GM23248 (cell line): ENCODE results near the gene GREB1. TPM values are rescaled to one million over a fixed set of nuclear protein-coding genes. Genes with fewer than 3 reads are reported as not detected.
A peak's percentile ranks its signal among the peaks of the same experiment; 100 is the strongest.

Source experiments
- DNase-seq: peaks from one replicate; pipeline ENCODE4 v3.0.0-alpha.2; 2015
- H2AFZ ChIP-seq: fragments of 200-600 bp; sonication (generic); 2 replicates; pipeline ENCODE4 v1.6.1; 2016; ENCODE audit warnings: antibody characterized with exemption
- H3F3A ChIP-seq: fragments of 200-600 bp; sonication (generic); 2 replicates; pipeline ENCODE4 v1.6.1; 2016; ENCODE audit warnings: mild to moderate bottlenecking, antibody characterized with exemption, mixed run types; ENCODE audit not compliant: insufficient read depth
- H3K27ac ChIP-seq: fragments of 200-600 bp; sonication (generic); 2 replicates; pipeline ENCODE4 v1.5.1; 2016; ENCODE audit warnings: mild to moderate bottlenecking
- H3K27me3 ChIP-seq: fragments of 200-600 bp; sonication (generic); replicated peaks from 2 replicates; pipeline ENCODE4 v1.6.1; 2016; ENCODE audit warnings: mild to moderate bottlenecking; ENCODE audit not compliant: insufficient read depth
- H3K36me3 ChIP-seq: fragments of 200-600 bp; sonication (generic); 2 replicates; pipeline ENCODE4 v1.6.1; 2016; ENCODE audit warnings: low read depth, mild to moderate bottlenecking
- H3K4me1 ChIP-seq: fragments of 200-600 bp; sonication (generic); 2 replicates; pipeline ENCODE4 v1.6.1; 2016; ENCODE audit warnings: mild to moderate bottlenecking; ENCODE audit not compliant: insufficient read depth
- H3K4me2 ChIP-seq: fragments of 200-600 bp; sonication (generic); one replicate; pipeline ENCODE4 v1.6.1; 2016; ENCODE audit warnings: mild to moderate bottlenecking; ENCODE audit not compliant: unreplicated experiment
- H3K4me3 ChIP-seq: fragments of 200-600 bp; sonication (generic); 2 replicates; pipeline ENCODE4 v1.5.1; 2016; ENCODE audit warnings: mild to moderate bottlenecking
- H3K79me2 ChIP-seq: fragments of 200-600 bp; sonication (generic); 2 replicates; pipeline ENCODE4 v1.6.1; 2016; ENCODE audit warnings: mild to moderate bottlenecking; ENCODE audit not compliant: insufficient read depth
- H3K9ac ChIP-seq: fragments of 200-600 bp; sonication (generic); 2 replicates; pipeline ENCODE4 v1.6.1; 2016; ENCODE audit warnings: mild to moderate bottlenecking
- H3K9me2 ChIP-seq: fragments of 200-600 bp; sonication (generic); 2 replicates; pipeline ENCODE4 v1.6.1; 2016; ENCODE audit warnings: mixed run types, mild to moderate bottlenecking, moderate library complexity; ENCODE audit not compliant: insufficient read depth
- H3K9me3 ChIP-seq: fragments of 200-600 bp; sonication (generic); one replicate; pipeline ENCODE4 v1.6.1; 2017; ENCODE audit warnings: low read depth
- H4K20me1 ChIP-seq: fragments of 200-600 bp; sonication (generic); 2 replicates; pipeline ENCODE4 v1.6.0; 2016; ENCODE audit not compliant: insufficient read depth
- EZH2 ChIP-seq: fragments of 200-600 bp; sonication (generic); IDR thresholded peaks from 2 replicates; pipeline ENCODE4 v1.6.1; 2018; ENCODE audit warnings: antibody characterized with exemption, mild to moderate bottlenecking; ENCODE audit not compliant: insufficient read depth, poor library complexity, severe bottlenecking
- EZH2phosphoT487 ChIP-seq: fragments of 200-600 bp; sonication (generic); IDR thresholded peaks from 2 replicates; pipeline ENCODE4 v1.6.1; 2018; ENCODE audit warnings: antibody characterized with exemption, moderate library complexity, mild to moderate bottlenecking, low read depth; ENCODE audit not compliant: insufficient read depth
- WGBS, 2 experiments: methylation state at CpG; one replicate each; pipeline ENCODE4 v1.1.6; 2015 to 2017; ENCODE audit warnings: low lambda C conversion rate in 2 of 2, low coverage in 1 of 2; ENCODE audit errors: missing lambda C conversion rate in 2 of 2; 5-methylcytosine and 5-hydroxymethylcytosine counted together
- in situ Hi-C: fragments of 300-500 bp; cut with MboI; formaldehyde crosslinking; loops from 2 replicates; pipeline ENCODE4 v1.15.0; 2020
- microRNA-seq: library from miRNA; unstranded; fragments of <30 nt; microRNA quantifications from one replicate; pipeline ENCODE4, GENCODE V29; 2016; ENCODE audit warnings: borderline number of aligned reads
- polyA plus RNA-seq: library from polyadenylated mRNA; unstranded; fragments of >200 nt; fragmentation: Nextera tagmentation; extraction: Ambion mirVana; gene quantifications from 2 replicates; pipeline ENCODE4 v1.2.1, GENCODE V29; 2016
- small RNA-seq: library from RNA; depleted of rRNA; stranded (forward); fragments of <200 nt; gene quantifications from one replicate; pipeline ENCODE3, GENCODE V24; 2014; ENCODE audit warnings: low read depth, low replicate concordance
- total RNA-seq: library from RNA; depleted of rRNA; stranded (reverse); fragments of >200 nt; shearing (Covaris generic); gene quantifications from 2 replicates; pipeline ENCODE4 v1.2.3, GENCODE V29; 2014; rRNA removed

Gene GREB1
- total and polyA plus RNA-seq, 2 experiments from 2014 or later = not detected

- H2AFZ ChIP-seq = peak overlapping the region; percentile 92; the same call in 1 of the 2 replicates
- in situ Hi-C loops = no loop called here
- WGBS, 2 experiments = 79 to 81% methylated on average over 9 of the region's 9 CpGs
- no peaks in the 10 kb centered on the region for H3K36me3 ChIP-seq
- H3K4me3 ChIP-seq = peak overlapping the region; percentile 70; the same call in 1 of the 2 replicates
- no peak for DNase-seq
- H3K9me3 ChIP-seq = no peaks in the 10 kb centered on the region
- H3K27me3 ChIP-seq = peaks cover 18% of the 10 kb centered on the region; the same call in 1 of the 2 replicates
- H3K9ac ChIP-seq = no peak overlapping the region
- peaks cover 7% of the 10 kb centered on the region for H3F3A ChIP-seq
- 0 out of 2 replicates have a peak, but pooled peaks cover 6% of the 10 kb centered on the region for H3K4me1 ChIP-seq
- TF ChIP-seq EZH2phosphoT487 (no peak), EZH2 (no peak)
- peak overlapping the region; percentile 98 for H3K4me2 ChIP-seq
- no peaks in the 10 kb centered on the region for H4K20me1 ChIP-seq
- H3K27ac ChIP-seq = no peak overlapping the region
- H3K79me2 ChIP-seq = no peaks in the 10 kb centered on the region
- no peaks in the 10 kb centered on the region for H3K9me2 ChIP-seq
Measured at GRCh38 chr2:11687736-11688135, 153.9 kb downstream of the GREB1 start.

- Histone ChIP-seq H3K4me1 (0 out of 2 replicates have a peak, but pooled peaks cover 6% of the 10 kb centered on the region), H3K9ac (peak overlapping the region; percentile 35; the same call in 1 of the 2 replicates), H3K27me3 (peaks cover 14% of the 10 kb centered on the region; the same call in 1 of the 2 replicates), H3K9me3 (no peaks in the 10 kb centered on the region), H3K36me3 (no peaks in the 10 kb centered on the region), H4K20me1 (no peaks in the 10 kb centered on the region), H3K27ac (peak overlapping the region; percentile 20; the same call in 1 of the 2 replicates), H3F3A (peaks cover 7% of the 10 kb centered on the region), H3K9me2 (no peaks in the 10 kb centered on the region), H3K79me2 (no peaks in the 10 kb centered on the region), H3K4me3 (peak overlapping the region; percentile 70), H3K4me2 (peak overlapping the region; percentile 98), H2AFZ (peak overlapping the region; percentile 92)
- 8 to 10% methylated on average over 23 of the region's 23 CpGs for WGBS, 2 experiments
- in situ Hi-C loops = no loop called here
- no peak for TF ChIP-seq EZH2phosphoT487
- peak; percentile 84 for DNase-seq
Measured at GRCh38 chr2:11688222-11689069, 154.6 kb downstream of the GREB1 start.

GRCh38 chr2:11691076-11691660 lies 157.3 kb downstream of the GREB1 start:
- Histone ChIP-seq H3K4me2 (no peak overlapping the region), H2AFZ (no peak overlapping the region), H3K9me2 (no peaks in the 10 kb centered on the region), H3K4me3 (no peak overlapping the region), H3K9ac (no peak overlapping the region), H3K27ac (no peak overlapping the region), H3K79me2 (no peaks in the 10 kb centered on the region), H3F3A (peaks cover 7% of the 10 kb centered on the region), H3K9me3 (no peaks in the 10 kb centered on the region), H3K36me3 (no peaks in the 10 kb centered on the region), H3K27me3 (no peaks in the 10 kb centered on the region), H3K4me1 (0 out of 2 replicates have a peak, but pooled peaks cover 6% of the 10 kb centered on the region), H4K20me1 (no peaks in the 10 kb centered on the region)
- in situ Hi-C loops = loop anchor here (5.0 kb wide), 1 partner anchor 91 kb away; no protein-coding TSS in a partner anchor
- DNase-seq = no peak
- TF ChIP-seq EZH2phosphoT487 (no peak), EZH2 (no peak)
- WGBS, 2 experiments = 86 to 87% methylated on average over 5 of the region's 5 CpGs

Small RNA genes lying within 50 kb of the gene (microRNA-seq; reads per million reads assigned to microRNA genes)
- not detected for gene MIR4429

Small RNA genes lying within 50 kb of the gene (small RNA-seq; reads per million reads assigned to genes)
- not detected for gene MIR4429
- gene RN7SL674P = not detected
- not detected for gene RNA5SP84
- 53.2 reads per million, percentile 93 among the genes with 10 or more reads in this experiment for gene RNU2-13P

Other genes with a start within 250 kb of the GREB1 start
- 38.3 and 40.0 TPM in 2 replicates for gene ROCK2, start 189.4 kb upstream of the GREB1 start, total RNA-seq
- 12.3 and 19.9 TPM in 2 replicates for gene ROCK2, start 189.4 kb upstream of the GREB1 start, polyA plus RNA-seq
- gene E2F6, start 67.9 kb upstream of the GREB1 start, total RNA-seq = 11.5 and 12.8 TPM in 2 replicates
- 14.3 and 15.3 TPM in 2 replicates for gene E2F6, start 67.9 kb upstream of the GREB1 start, polyA plus RNA-seq
- gene NTSR2, start 136.2 kb downstream of the GREB1 start, total RNA-seq = not detected in 2 replicates
- not detected in 2 replicates for gene NTSR2, start 136.2 kb downstream of the GREB1 start, polyA plus RNA-seq
- gene LPIN1, start 212.6 kb downstream of the GREB1 start, total RNA-seq = 11.3 and 12.6 TPM in 2 replicates
- gene LPIN1, start 212.6 kb downstream of the GREB1 start, polyA plus RNA-seq = 9.9 and 11.2 TPM in 2 replicates